Muscle layer of colon (tissue), 2 donors: ENCODE measurements around the gene KIRREL3.

Source experiments
- H3K27ac ChIP-seq: one replicate; pipeline ENCODE4 v1.7.0; 2013; ENCODE audit warnings: low read depth, mild to moderate bottlenecking, low read length, moderate library complexity
- H3K27me3 ChIP-seq, 2 donors: one replicate each; pipeline ENCODE4 v1.7.0; 2013; ENCODE audit warnings: low read length in 2 of 2, mild to moderate bottlenecking in 2 of 2; ENCODE audit not compliant: insufficient read depth in 2 of 2, control insufficient read depth in 1 of 2
- H3K36me3 ChIP-seq: one replicate; pipeline ENCODE4 v1.7.0; 2013; ENCODE audit warnings: mild to moderate bottlenecking, low read length; ENCODE audit not compliant: insufficient read depth
- H3K4me1 ChIP-seq: one replicate; pipeline ENCODE4 v1.7.0; 2013; ENCODE audit warnings: mild to moderate bottlenecking, low read length; ENCODE audit not compliant: insufficient read depth
- H3K4me3 ChIP-seq, 2 donors: one replicate each; pipeline ENCODE4 v1.7.0; 2013; ENCODE audit warnings: low read length in 2 of 2, low read depth in 1 of 2, mild to moderate bottlenecking in 1 of 2, moderate library complexity in 1 of 2
- H3K9ac ChIP-seq: one replicate; pipeline ENCODE4 v1.7.0; 2013; ENCODE audit warnings: low read length
- H3K9me3 ChIP-seq: one replicate; pipeline ENCODE4 v1.7.0; 2013; ENCODE audit warnings: mild to moderate bottlenecking, low read length
- donor health status: abdominal sarcoma.
- donor health status: Adenocarcinoma of cecum.

The KIRREL3 gene

DNA sequence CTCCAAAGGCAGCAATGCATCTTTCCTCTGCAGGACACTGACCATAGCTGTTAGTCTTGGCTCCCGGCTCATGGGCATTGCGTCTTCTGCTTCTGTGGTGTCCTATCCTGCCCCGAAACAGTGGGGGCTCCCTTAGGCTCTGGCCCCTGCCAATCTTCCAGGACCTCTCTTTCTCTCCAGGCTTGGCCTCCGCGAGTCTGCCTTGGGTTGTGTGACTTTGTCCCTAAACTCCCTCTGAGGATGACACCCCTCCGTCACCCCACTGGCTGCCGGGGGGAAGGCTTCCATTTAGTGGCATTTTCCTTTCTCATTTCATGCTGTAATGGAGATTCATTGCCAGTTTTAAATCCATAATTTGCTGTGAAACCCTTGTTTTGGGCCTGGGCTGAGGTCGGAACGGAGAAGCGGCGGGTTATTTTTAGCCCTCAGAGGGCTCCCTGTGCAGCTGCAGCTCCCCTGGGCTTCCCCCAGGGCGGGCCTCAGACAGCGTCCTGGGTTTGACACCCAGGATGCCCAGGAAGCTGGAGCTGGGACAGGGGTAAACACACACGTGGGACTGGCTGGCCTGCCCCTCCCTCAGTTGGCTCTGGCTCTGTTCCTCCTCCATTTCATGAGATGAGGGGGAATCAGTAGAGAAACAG lies 489.0 kb downstream of the KIRREL3 start:
- Histone ChIP-seq H3K9ac (no peak overlapping the region), H3K9me3 (peaks cover 4% of the 10 kb centered on the region), H3K36me3 (no peaks in the 10 kb centered on the region), H3K27ac (no peak overlapping the region), H3K27me3 (peaks cover 0 to 4% of the 10 kb centered on the region in 2 donors), H3K4me1 (no peaks in the 10 kb centered on the region), H3K4me3 (no peak overlapping the region)

DNA sequence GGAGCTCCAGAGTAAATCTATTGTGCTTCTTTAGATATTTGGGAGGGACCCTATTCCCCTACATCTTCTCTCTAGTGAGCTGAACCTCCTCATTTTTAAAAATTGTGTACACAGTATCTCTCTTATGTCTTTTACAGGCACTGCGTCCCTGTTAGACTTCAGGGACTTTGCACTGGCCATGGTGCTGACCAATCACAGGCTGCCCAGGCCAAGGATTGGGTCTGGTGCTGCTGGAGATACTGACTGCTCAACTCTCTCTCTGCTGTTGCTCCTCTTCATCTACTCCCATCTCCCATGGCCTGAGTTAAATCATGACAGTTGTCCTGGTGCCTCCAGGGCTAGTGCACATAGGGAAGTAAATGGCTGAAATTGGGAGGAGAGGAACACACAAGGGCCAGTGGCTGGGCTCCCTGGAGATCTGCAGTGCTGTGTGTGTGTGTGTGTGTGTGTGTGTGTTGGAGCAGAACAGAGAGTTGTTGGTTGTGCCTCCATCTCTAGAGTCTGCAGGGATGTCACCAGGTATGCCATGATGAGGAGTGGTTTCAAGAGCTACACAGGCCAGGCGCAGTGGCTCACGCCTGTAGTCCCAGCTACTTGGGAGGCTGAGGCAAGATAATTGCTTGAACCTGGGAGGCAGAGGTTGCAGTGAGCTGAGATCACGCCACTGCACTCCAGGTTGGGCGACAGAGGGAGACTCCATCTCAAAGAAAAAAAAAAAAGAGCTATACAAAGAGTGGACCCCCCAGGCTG lies 489.8 kb downstream of the KIRREL3 start:
- Histone ChIP-seq H3K27ac (no peak overlapping the region), H3K36me3 (no peaks in the 10 kb centered on the region), H3K4me3 (no peak overlapping the region), H3K9me3 (peaks cover 6% of the 10 kb centered on the region), H3K4me1 (no peaks in the 10 kb centered on the region), H3K9ac (no peak overlapping the region), H3K27me3 (peaks cover 0 to 4% of the 10 kb centered on the region in 2 donors)

DNA sequence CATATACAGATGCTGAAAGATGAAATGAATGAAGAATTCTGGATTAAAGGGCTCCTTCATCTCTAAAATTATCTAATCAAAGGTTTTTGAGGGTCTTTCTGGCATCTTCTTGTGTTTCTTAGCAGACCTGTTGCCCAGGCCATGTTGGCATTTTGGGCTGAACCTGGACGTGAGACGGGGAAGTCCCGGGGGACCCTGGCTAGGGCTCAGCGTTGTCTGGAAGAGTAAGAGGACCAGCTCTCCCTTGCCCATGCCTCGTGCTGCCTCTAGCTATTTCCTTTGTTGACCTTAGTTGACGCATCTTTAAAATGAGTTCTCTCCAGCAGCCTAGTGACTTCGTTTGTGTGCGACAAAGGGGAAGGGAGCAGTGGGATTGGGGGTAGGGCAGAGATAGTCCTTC lies 492.9 kb downstream of the KIRREL3 start:
- no peaks in the 10 kb centered on the region for H3K36me3 ChIP-seq
- H3K27me3 ChIP-seq, result no peaks in the 10 kb centered on the region
- H3K9ac ChIP-seq, result no peak overlapping the region
- H3K9me3 ChIP-seq, result peaks cover 6% of the 10 kb centered on the region
- H3K4me3 ChIP-seq, result no peak overlapping the region
- no peak overlapping the region for H3K27ac ChIP-seq
- H3K4me1 ChIP-seq, result no peaks in the 10 kb centered on the region

DNA sequence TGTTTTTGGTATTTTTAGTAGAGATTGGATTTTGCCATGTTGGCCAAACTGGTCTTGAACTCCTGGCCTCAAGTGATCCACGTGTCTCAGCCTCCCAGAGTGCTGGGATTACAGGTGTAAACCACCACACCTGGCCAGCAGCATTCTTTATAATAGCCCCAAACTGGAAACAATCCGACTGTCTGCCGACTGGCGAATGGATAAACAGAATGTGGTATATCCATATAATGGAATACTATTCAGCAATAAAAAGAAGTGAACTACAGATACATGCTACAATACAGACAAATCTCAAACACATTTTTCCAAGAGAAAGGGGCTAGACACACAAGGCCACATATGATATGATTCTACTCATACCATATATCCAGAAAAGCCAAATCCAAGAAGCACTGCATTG lies 493.8 kb downstream of the KIRREL3 start:
- no peaks in the 10 kb centered on the region for H3K36me3 ChIP-seq
- no peaks in the 10 kb centered on the region for H3K4me1 ChIP-seq
- H3K9me3 ChIP-seq, result peaks cover 6% of the 10 kb centered on the region
- H3K4me3 ChIP-seq, result no peak overlapping the region
- H3K27ac ChIP-seq, result no peak overlapping the region
- no peak overlapping the region for H3K9ac ChIP-seq
- H3K27me3 ChIP-seq, result no peaks in the 10 kb centered on the region

DNA sequence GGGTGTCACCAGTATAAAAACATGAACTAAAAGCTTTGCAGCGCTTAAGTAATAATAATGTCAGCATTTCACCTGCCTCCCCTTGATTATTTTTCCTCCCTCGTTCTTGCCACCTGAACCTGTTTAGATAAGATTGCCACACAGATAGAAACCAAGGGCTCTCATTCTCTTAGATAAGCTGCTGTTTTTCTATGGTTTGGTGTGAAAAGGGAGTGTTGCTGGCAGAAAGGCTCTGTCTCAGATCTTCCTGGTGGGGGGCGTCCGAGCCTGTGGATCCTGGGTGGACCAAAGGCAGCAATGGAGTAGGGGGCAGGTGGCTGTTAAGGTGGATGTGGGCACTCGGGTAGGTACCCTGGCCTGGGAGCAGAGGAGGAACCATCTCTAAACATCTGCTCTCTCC lies 497.6 kb downstream of the KIRREL3 start:
- no peaks in the 10 kb centered on the region for H3K4me1 ChIP-seq
- no peak overlapping the region for H3K4me3 ChIP-seq
- H3K9ac ChIP-seq, result no peak overlapping the region
- H3K27me3 ChIP-seq, result peaks cover 0 to 5% of the 10 kb centered on the region in 2 donors
- no peak overlapping the region for H3K27ac ChIP-seq
- H3K36me3 ChIP-seq, result no peaks in the 10 kb centered on the region
- H3K9me3 ChIP-seq, result peaks cover 6% of the 10 kb centered on the region

DNA sequence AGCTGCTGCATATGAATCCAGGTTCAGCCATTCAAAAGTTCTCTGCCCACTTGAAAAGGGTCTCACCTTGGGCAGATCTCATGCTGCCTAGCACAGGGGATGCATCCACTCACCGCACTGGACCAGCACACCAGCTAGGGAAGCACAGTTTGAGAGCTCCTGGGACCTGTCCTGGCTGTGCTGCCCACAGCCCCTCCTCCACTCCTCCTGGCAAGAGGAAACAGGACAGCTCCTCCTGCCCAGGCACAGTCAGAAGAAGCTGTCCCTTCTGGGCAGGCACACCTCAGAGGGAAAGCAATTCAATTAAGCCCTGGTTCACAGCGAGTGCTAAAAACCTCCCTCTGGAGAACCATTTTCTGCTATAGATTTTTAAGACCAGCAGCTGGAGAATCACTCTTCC lies 498.4 kb downstream of the KIRREL3 start:
- H3K27me3 ChIP-seq, result peaks cover 0 to 5% of the 10 kb centered on the region in 2 donors
- H3K36me3 ChIP-seq, result no peaks in the 10 kb centered on the region
- H3K27ac ChIP-seq, result no peak overlapping the region
- H3K9me3 ChIP-seq, result peaks cover 6% of the 10 kb centered on the region
- no peak overlapping the region for H3K4me3 ChIP-seq
- no peak overlapping the region for H3K9ac ChIP-seq
- H3K4me1 ChIP-seq, result no peaks in the 10 kb centered on the region

DNA sequence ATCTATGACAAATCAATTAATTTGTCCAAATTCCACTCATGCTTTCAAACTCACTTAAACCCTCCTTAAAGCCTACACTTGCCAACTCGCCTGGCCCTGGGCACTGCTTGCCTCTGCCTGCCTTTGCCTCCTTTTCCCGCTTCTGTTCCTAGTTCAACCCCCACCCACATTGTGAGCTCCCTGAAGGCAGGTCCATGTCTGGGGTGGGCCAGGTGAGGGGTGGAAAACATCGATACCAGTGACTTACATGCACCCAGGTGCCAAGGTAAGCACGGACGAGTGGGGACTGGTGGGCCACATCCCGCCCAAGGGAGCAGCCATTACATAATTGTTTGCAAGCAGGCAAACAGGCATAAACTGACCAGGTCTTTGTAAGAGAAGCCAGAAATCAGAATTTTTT lies 498.9 kb downstream of the KIRREL3 start:
- H3K9ac ChIP-seq, result no peak overlapping the region
- H3K27me3 ChIP-seq, result peaks cover 0 to 5% of the 10 kb centered on the region in 2 donors
- no peak overlapping the region for H3K4me3 ChIP-seq
- H3K27ac ChIP-seq, result no peak overlapping the region
- H3K9me3 ChIP-seq, result peaks cover 3% of the 10 kb centered on the region
- no peaks in the 10 kb centered on the region for H3K36me3 ChIP-seq
- no peaks in the 10 kb centered on the region for H3K4me1 ChIP-seq

DNA sequence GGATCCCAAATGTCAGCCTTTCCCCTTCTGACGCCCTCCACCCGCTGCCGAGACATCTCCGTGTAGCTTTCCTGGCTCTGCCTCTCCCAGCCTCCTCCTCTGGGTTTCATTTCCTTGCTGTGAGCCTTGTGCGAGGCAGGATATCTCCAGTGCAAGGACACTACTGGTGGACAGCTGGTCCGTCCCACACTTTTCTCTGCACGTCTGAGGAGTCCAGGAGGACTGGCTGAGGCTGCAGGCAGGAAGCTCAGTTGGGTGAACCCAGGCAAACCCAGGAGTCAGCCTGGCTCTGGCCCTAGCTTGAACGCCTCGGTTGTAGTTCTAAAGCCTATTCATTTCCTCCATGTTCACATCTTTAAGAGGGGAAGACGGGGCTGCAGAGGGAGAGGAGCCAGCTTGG lies 499.6 kb downstream of the KIRREL3 start:
- H3K4me1 ChIP-seq, result no peaks in the 10 kb centered on the region
- H3K27me3 ChIP-seq, result peaks cover 0 to 5% of the 10 kb centered on the region in 2 donors
- H3K36me3 ChIP-seq, result no peaks in the 10 kb centered on the region
- H3K9me3 ChIP-seq, result no peaks in the 10 kb centered on the region
- no peak overlapping the region for H3K4me3 ChIP-seq
- H3K9ac ChIP-seq, result no peak overlapping the region
- H3K27ac ChIP-seq, result no peak overlapping the region

DNA sequence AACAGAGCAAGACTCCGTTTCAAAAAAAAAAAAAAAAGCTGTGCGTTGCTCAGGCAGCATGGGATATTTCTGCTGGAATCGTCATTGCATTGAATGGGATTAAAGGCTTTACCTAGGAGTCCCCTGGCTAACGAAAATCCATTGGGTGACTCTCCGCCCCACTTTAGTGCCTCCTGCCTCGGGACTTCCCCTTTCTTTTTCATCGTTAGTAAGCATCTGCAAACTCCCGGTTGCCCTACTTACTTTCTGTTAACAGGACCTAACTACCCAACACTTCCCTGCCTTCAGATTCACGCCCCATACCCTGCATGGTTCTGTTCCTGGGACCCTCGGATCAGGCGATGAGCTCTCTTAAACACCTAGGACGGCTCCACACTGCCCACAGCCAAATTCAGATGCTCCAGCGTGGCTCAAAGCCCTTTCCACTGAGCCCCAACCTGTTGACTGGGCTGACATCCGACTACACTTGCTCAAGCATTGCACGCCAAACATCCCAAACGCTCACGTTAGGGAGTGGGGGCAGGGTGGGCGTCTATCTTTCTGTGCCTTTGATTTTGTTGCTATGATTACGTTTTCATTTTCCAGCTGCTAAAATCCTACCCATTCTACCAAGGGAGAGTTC lies 501.3 kb downstream of the KIRREL3 start:
- Histone ChIP-seq H3K4me3 (no peak overlapping the region), H3K9ac (no peak overlapping the region), H3K4me1 (no peaks in the 10 kb centered on the region), H3K36me3 (no peaks in the 10 kb centered on the region), H3K27me3 (peaks cover 0 to 5% of the 10 kb centered on the region in 2 donors), H3K27ac (no peak overlapping the region), H3K9me3 (no peaks in the 10 kb centered on the region)

DNA sequence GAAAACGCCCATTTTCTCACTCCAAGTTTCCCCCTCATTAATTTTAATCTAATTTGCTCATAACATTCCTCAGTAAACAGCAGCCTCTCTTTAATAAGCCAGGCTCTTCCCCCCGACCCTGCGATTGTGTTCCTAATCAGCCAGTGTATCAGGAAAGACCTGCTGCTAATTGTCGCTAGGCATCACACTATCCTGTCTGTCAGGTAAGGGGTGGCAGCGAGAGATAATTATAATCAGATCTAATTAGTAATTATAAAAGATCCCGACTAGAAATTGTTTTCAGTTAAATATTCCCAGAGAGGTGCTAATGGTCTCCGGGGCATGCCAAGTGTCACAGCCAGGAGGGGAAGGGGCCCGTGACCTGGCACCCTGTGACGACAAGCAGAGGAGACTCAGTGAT lies 502.3 kb downstream of the KIRREL3 start:
- peaks cover 0 to 5% of the 10 kb centered on the region in 2 donors for H3K27me3 ChIP-seq
- no peak overlapping the region for H3K27ac ChIP-seq
- no peaks in the 10 kb centered on the region for H3K4me1 ChIP-seq
- no peak overlapping the region for H3K4me3 ChIP-seq
- no peaks in the 10 kb centered on the region for H3K36me3 ChIP-seq
- H3K9me3 ChIP-seq, result no peaks in the 10 kb centered on the region
- no peak overlapping the region for H3K9ac ChIP-seq

DNA sequence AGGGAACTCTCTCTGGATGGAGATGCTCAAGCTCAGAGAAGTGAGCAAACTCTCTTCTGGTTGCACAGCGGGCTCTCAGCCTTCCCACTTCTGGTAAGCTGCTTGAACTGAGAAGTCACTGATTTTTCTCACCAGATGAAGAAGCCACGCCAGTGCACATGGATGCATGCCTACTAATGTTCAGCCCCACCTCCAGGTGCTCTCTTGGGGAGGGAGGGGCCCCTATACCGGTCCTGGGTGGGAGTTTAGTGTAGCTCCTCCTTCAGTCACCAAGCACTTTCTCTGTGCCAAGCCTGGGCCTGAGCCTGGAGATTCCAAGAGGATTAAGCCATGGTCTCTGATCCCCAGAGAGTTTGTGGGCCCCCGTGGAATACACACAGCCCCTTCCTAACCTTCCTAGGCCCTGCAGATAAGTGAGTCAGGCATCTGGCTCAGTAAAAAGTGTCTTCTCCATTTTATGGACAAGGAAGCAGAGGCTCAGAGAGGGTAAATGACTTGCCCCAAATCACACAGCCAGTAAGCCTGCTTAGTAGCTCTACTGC lies 502.9 kb downstream of the KIRREL3 start:
- H3K9ac ChIP-seq, result no peak overlapping the region
- no peak overlapping the region for H3K27ac ChIP-seq
- no peak overlapping the region for H3K4me3 ChIP-seq
- H3K4me1 ChIP-seq, result no peaks in the 10 kb centered on the region
- peaks cover 0 to 5% of the 10 kb centered on the region in 2 donors for H3K27me3 ChIP-seq
- no peaks in the 10 kb centered on the region for H3K9me3 ChIP-seq
- H3K36me3 ChIP-seq, result no peaks in the 10 kb centered on the region
